HG02970 (cell line): ENCODE data around the gene FAM20A.

Experiments used
- ATAC-seq: cut with Tn5 transposase; IDR thresholded peaks from one replicate; pipeline ENCODE4 v1.9.1; 2021; ENCODE audit warnings: mild to moderate bottlenecking, moderate library complexity, moderate number of reproducible peaks; ENCODE audit not compliant: unreplicated experiment, low FRiP score

FAM20A gene

GRCh38 chr17:68611353-68612208 is 10.4 kb upstream of the FAM20A start:
- no peak for ATAC-seq

DNA sequence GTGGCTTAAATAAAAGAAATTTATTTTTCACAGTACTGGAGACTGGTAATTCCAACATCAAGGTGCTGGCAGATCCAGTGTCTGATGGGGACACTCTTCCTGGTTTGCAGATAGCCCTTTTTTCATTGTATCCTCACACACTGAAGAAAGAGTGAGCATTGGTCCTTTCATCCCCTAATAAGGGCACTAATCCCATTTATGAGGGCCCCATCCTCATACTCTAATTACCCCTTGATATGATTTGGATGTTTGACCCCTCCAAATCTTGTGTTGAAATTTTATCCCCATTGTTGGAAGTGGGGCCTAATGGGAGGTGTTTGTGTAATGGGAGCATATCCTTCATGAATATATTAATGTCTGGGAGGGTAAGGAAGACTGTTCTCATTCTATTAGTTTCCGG is 9.4 kb upstream of the FAM20A start:
- no peak for ATAC-seq

DNA sequence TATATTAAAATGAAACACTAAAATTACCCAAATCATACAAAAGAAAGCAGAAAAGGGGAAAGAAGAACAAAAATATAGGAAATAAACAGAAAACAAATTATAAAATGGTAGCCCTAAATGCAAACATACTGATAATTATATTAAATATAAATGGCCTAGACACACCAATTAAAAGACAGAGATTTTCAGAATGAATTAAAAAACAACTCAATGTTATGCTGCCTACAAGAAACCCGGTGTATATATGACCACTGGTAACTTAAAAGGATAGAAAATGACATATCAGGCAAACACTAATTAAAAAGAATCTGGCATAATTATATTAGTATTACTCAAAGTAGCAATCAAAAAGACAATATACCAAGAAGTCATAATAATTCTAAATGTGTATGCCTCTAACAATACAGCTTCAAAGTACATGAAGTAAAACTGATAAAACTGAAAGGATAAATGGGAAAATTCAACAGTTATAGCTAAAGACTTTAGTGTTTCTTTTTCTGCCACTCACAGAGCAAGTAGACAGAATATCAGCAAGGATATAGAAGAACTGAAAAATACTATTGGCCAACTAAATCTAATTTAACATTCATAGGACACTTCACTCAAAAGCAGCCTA is 7.5 kb upstream of the FAM20A start:
- ATAC-seq = no peak

- ATAC-seq = no peak
Observed at GRCh38 chr17:68606451-68607307, 5.5 kb upstream of the FAM20A start.

DNA sequence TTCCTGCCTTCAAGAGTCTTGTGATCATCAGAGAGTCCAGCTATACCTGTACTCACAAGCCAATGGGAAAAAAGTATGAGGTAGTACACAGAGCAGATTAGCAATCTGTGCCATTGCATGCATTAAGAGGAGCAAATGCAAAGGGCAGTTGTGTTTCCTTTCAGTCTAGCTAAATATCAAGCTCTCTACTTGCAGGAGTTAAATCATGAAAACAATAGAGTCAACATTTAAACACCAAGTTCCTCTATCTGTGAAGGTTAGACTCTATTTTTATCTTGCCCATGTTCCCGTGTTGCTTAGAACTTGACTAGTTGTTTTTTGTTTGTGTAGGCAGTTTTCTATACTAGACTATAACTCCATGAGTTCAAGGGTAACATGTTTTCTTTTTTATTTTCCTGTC is 4.7 kb upstream of the FAM20A start:
- no peak for ATAC-seq

GRCh38 chr17:68603656-68604055 is 2.5 kb upstream of the FAM20A start:
- no peak for ATAC-seq

DNA sequence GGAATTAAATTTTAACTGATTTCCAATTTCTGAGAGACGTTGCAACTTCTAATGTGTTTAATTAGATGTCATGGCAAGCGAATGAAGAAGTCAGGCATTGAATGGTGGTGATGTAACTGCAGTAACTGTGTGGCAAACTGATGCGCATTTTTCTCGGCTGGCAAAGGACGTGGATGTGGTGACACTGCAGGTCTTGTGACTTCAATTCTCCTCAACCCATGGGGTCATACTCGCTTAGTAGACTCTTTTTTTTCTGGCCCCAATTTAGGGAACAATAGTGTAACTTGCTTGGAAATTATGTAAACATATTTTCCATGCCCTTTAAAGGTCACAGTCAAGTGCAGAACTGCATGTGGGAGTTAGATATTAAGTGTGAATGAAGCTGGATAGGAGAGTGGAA is 1.9 kb upstream of the FAM20A start:
- no peak for ATAC-seq

GRCh38 chr17:68602289-68602688 is 1.1 kb upstream of the FAM20A start:
- no peak for ATAC-seq

- no peak for ATAC-seq
Observed at GRCh38 chr17:68601565-68602288, 560 bp upstream of the FAM20A start.

- ATAC-seq = no peak
Observed at GRCh38 chr17:68600067-68600930, 868 bp downstream of the FAM20A start.

DNA sequence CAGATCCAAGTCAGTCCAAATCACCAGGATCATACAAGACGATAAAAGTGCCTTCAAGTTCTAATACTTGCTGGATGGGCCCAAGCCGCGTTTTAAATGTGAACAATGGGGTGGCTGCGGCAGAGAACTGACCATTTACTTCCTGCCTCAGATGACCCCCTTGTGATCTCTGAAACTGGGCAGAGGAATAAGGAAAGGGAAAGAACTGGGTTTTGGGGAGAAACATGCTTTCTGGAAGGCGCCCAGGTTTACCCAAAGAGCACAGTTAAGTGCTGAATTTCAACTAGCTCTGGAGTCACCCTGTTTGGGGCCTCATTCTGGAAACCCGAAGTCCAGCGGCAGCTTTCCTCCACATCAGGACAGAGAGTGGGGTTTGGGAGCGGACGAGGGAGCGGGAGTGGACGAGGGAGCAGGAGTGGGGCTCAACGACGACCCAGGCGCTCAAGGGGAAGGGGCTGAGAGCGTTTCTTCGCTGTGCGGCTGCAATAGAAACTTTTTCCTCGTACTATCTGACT is 1.6 kb downstream of the FAM20A start:
- ATAC-seq = no peak

- no peak for ATAC-seq
Observed at GRCh38 chr17:68599091-68599490, 2.1 kb downstream of the FAM20A start.

DNA sequence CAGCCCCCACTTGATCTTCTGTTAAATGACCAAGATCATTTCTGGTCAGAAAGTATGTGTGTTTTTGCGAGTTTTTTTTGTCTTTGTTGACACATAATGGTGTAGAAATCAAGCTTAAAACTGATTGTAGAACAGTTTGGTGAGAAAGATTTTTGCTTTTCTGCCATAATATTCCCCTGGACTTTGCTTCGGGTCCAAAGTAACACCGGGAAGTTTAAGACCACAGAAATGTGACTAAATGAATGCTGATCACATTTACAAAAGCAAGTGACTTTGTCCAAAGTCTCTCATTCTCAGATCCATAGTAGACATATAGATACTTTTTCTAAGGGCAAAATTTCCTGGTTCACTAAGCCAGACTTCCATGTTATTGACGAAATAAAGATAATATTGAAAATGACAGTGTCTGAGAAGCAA is 2.6 kb downstream of the FAM20A start:
- no peak for ATAC-seq

DNA sequence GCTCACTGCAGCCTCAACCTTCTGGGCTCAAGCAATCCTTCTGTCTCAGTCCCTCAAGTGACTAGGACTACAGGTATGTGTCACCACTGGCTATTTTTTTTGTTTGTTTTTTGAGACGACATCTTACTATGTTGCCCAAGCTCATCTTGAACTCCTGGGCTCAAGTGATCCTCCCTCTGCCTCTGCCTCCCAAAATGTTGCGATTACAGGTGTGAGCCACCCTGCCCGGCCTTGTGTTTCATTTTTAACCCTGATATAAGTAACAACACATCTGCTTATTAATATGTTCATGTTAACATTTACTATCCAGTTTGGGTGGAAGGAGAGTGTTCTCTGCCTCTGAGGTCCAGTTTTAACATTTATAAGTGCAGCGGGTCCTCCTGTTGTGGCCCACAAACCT is 3.1 kb downstream of the FAM20A start:
- no peak for ATAC-seq

DNA sequence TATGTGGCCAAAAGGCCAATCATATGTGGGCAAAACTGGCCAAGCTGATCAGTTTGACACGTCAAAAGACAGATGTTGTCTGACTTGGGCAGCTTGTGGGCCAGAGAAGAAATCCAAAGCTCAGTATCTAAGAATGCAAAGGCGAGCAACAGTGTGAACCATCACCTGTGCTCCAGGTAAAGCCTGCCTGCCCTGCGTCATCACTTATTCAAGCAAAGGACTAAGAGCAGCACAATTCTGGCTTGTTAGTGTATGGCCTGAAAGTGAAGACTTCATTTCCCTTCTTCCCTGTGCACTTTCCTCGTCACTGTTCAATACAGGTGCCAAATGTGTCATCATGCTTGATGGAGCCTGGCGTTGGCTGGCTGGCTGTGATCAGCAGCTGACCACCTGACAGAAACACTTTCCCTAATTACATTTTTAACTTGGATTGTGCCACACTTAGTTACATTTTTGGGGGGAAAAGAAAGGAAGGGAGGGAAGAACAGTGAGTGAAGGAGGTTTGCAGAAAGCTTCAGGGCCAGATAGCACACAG is 4.7 kb downstream of the FAM20A start:
- no peak for ATAC-seq

DNA sequence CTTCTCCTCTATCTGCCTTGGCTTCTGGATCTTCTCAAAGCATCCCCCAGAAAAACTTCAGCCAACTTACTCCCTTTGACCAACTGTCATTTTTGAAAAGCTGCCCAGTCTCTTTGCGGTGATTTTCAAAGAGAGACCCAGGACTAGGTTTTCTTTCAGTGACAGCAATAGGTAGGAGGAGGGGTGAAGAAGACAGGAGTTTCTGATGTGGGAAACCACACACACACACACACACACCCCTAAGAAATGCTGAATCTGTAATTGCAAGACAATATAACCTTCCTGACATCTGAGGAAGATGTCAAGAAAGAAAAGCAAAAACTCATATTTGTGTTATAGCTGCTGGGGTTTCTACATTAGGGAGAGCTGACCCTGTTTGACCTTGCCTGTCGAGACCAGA is 5.2 kb downstream of the FAM20A start:
- no peak for ATAC-seq

DNA sequence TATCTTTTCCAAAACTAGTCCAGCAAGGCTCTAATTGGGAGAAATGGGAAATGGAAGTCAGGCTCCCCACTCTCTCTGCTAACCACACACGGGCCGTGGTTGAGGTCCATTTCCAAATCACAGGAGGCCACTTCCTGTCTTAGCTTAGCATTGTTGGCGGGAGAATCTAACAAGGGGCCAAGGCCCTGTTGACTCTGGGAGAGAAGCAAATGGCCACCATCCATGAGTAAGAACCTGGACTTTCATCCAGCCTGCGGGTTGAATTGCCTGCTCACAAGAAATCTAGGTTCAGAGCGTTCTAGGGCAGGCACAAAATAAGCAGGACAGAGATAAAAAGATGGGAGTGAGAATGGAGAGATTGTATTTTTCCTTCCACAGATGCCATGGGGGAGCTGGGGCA is 5.7 kb downstream of the FAM20A start:
- ATAC-seq = no peak

DNA sequence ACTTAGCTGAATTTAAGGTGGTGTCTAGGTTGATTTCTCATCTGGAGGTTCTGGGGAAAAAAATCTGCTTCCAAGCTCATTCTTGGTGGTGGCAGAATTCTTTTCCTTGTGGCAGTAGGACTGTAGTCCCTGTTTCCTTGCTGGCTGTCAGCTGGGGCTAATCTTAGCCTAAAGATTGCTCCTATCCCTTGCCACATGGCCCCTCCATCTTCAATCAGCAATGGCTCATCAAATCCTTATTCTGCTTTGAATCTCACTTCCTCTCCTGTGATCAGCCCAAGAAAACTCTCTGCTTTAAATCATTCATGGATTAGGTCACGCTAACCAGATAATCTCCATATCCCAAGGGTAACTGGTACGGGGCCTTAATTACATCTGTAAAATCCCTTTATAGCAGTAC is 6.6 kb downstream of the FAM20A start:
- ATAC-seq = no peak
